LNCAP (cell line): ENCODE measurements around the gene APBB1IP.

ENCODE experiments used
- TF ChIP-seq, protein P1 (sequence below): fragments of 450-650 bp; IDR thresholded peaks from 2 replicates; pipeline ENCODE4 v1.5.1; 2017; ENCODE audit warnings: mild to moderate bottlenecking

The APBB1IP gene

DNA sequence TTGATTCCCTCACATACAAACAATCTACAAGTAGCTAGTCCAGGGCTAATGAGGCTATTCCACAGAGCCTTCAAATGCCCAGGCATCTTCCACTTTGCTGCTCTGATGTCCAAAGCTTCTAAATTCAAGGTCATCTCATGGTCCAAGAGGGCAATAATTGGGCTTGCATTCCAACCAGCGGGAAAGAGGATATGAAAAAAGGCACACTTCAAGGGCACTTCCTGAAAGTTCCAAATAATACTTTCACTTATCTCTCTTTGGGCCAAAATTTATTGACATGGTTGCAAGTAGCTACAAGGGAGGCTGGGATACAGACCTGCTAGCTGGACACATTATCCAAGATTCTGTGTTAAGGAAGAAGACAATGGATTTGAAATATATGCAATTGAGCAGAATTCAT is 25.2 kb upstream of the APBB1IP start:
- TF ChIP-seq, protein P1, sequence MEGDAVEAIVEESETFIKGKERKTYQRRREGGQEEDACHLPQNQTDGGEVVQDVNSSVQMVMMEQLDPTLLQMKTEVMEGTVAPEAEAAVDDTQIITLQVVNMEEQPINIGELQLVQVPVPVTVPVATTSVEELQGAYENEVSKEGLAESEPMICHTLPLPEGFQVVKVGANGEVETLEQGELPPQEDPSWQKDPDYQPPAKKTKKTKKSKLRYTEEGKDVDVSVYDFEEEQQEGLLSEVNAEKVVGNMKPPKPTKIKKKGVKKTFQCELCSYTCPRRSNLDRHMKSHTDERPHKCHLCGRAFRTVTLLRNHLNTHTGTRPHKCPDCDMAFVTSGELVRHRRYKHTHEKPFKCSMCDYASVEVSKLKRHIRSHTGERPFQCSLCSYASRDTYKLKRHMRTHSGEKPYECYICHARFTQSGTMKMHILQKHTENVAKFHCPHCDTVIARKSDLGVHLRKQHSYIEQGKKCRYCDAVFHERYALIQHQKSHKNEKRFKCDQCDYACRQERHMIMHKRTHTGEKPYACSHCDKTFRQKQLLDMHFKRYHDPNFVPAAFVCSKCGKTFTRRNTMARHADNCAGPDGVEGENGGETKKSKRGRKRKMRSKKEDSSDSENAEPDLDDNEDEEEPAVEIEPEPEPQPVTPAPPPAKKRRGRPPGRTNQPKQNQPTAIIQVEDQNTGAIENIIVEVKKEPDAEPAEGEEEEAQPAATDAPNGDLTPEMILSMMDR: no peak

DNA sequence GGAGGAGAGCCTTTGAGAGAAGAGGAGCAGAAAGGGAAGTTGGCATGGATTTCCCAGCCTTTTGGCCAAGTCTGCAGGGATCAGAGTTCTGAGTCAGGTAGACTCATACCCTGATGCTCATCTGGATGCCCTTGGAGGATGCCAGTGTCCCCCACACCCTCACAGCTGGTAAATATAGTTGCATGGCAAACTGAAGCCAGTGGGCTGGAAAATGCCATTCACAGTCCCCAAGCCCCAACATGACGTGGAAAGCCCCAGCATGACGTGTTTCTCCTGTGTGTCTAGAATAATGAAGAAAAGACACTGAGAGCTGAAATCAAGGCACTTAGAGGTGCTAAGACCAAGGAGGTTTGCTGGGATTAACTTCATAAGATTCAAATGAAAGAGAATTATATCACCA is 24.8 kb upstream of the APBB1IP start:
- TF ChIP-seq, protein P1: no peak

DNA sequence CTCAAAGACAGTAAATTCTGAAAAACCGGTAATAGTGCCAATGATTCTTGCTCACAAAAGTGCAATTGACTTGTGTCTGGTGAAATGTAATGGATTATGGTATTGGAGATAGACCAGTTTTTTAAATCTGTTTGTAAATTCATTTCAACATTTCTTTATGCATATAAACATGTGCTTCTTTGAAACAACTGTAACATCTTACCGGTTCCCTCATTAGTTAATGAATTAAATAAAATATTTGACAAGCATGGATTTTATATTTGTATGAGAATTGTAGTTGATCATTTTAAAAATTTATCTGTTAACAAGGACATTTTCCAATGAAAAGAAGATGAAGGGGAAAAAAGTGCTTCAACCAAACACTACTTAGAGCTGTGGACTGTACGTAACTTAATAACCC is 21.0 kb upstream of the APBB1IP start:
- TF ChIP-seq, protein P1: no peak

DNA sequence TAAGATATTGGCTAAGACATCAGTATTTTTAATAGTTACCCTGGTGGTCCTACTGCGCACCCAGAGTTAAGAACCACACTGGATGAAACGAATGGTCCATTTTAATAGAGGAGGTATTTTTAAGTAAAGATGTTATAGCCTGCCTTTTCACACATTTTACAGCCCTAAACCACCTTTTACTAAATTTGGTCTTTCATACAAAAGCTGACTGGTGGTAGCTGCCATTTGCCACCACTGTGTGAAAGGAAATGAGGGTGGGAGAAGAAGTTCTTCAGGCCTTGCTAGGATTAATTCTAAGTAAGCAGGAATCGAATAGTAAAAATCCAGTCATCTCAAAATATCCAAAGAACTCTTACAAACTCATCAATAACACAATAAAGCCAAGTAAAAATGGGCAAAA is 15.2 kb upstream of the APBB1IP start:
- TF ChIP-seq, protein P1: no peak

DNA sequence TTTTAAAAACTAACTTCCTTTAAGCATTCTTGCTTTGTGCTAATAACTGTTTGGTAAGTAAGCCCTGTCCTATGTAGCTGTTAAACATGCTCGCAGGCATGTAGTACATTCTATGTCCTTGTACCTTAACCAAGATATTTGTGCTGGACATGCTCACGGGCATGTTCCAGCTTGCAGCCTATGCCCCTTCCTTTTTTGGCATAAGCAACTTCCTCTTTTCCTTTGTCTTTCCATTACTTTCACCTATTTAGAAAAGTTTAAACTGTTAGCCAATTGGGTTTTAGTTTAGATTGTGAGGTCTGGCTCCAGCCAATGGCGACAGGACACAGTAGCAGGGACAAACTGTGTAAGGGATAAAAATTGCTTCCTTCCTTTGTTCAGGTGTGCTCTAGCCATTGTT is 14.4 kb upstream of the APBB1IP start:
- TF ChIP-seq, protein P1: no peak

DNA sequence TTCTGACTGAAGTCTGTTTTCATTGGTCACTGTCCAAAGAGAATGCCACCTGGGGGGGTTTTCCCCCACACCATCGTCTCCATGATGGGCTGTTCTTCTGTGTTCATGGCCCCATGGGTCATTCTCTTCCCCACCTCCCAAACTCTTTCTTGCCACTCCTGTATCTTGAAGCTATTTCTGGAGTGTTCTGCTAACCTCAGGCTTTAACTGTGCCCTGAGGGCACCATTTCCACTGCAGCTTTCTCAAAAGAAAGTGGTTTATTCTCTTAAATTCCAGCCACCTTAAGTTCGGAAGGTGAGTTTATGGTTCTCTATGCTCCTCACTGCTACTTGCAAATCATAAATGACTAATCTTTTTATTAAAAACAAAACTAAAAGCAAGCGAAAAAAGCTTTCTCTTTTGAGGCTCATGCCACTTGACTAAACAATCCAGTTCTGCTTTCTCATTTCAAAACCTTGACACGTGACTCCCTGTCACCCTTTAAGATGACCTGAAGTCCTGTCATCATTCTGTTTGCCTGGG is 7.4 kb upstream of the APBB1IP start:
- TF ChIP-seq, protein P1: no peak

DNA sequence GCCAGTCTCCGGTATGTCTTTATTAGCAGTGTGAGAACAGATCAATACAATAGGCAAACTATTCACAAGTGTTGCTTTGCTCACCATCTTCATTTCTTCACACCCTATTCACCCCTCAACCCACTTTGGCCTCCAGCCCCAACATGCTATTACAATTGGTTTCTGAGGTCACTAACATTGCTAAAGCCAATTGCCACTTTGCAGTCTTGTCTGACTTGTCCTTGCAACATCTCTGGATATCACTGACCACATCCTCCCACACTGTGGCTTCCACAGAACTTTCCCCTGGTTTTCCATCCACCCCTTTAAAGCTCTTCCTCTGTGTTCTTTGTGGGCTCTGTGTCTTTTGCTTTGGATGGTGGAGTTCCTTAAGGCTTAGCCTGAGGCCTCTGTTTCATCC is 5.2 kb upstream of the APBB1IP start:
- TF ChIP-seq, protein P1: no peak

DNA sequence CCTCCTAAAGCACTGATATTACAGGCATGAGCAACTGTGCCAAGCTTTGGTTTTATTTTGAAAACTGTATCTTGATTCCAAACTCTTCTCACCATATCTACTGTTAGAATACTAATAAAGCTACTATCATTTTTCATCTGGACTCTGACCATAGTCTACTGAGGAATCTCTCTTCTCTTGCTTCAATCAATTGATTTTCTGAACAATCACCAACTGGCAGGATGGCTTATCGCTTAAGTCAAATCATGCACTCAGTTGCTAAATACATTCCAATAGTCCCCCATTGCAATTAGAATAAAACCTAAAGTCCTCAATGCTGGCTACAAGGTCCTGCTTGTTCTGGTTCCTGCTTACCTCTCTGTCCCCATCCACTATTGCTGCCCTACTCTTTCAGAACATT is 2.3 kb upstream of the APBB1IP start:
- TF ChIP-seq, protein P1: no peak
